ENCODE data around the gene PRPH2. TPM values are rescaled to one million over a fixed set of nuclear protein-coding genes. Genes with fewer than 3 reads are reported as not detected.
A peak's percentile ranks its signal among the peaks of the same experiment; 100 is the strongest.

PRPH2 gene
- total RNA-seq, 4 donors from 2014 or later = 0.59 to 11.4 (median 3.6) TPM

GRCh38 chr6:42746463-42747391 is 24.3 kb upstream of the PRPH2 start:
- 0 to 1% methylated on average over 25 to 45 of the region's 55 CpGs for WGBS, 2 donors
- Histone ChIP-seq H3K4me1 (peaks cover 15 to 27% of the 10 kb centered on the region in 2 donors), H3K27ac (peak overlapping the region; percentile 87 to 95 (median 90)), H3K9me3 (no peaks in the 10 kb centered on the region), H3K36me3 (no peaks in the 10 kb centered on the region), H3K27me3 (no peaks in the 10 kb centered on the region), H3K4me3 (replicated peaks in 1 of 3) (peak overlapping the region; percentile 53 to 78 (median 66))
- intact Hi-C loops (cut with DNase I) = no loop called here
- DNase-seq = peak; percentile 81
- TF ChIP-seq CTCF (IDR thresholded peaks at IDR 0.05) (no peak), POLR2A (IDR thresholded peaks at IDR 0.05) (peak; percentile 66 to 91)

GRCh38 chr6:42745640-42746462 is 23.5 kb upstream of the PRPH2 start, which contains the start of gene TBCC:
Gene TBCC, minus strand, starts transcription at chr6:42746103. Its CDS starts 30 bp downstream, at chr6:42746073.
- peak within 1 kb of the TSS; percentile 90 to 97 (median 95) for H3K27ac ChIP-seq
- intact Hi-C loops (cut with DNase I) = no loop called here
- H3K4me1 ChIP-seq = peaks cover 15 to 27% of the 10 kb centered on the region in 2 donors
- H3K27me3 ChIP-seq = no peaks in the 10 kb centered on the region
- no peaks in the 10 kb centered on the region for H3K9me3 ChIP-seq
- H3K4me3 ChIP-seq (replicated peaks in 1 of 3) = peak within 1 kb of the TSS; percentile 78 to 99 (median 84)
- H3K36me3 ChIP-seq = no peaks in the 10 kb centered on the region
- TF ChIP-seq CTCF (IDR thresholded peaks at IDR 0.05) (peak in 1 of 6 experiments; percentile 8), POLR2A (IDR thresholded peaks at IDR 0.05) (peak; percentile 87 to 99)
- DNase-seq = peak; percentile 97
- 0 to 1% methylated on average over 28 to 44 of the region's 57 CpGs for WGBS, 2 donors

GRCh38 chr6:42745083-42745639 is 22.8 kb upstream of the PRPH2 start:
- H3K4me1 ChIP-seq = peaks cover 15 to 27% of the 10 kb centered on the region in 2 donors
- TF ChIP-seq POLR2A (IDR thresholded peaks at IDR 0.05) (no peak), CTCF (IDR thresholded peaks at IDR 0.05) (no peak)
- intact Hi-C loops (cut with DNase I) = no loop called here
- WGBS, 2 donors = 1 to 9% methylated on average over 12 to 15 of the region's 29 CpGs
- no peaks in the 10 kb centered on the region for H3K27me3 ChIP-seq
- DNase-seq = peak; percentile 33 to 34
- peak overlapping the region; percentile 88 to 97 (median 89) for H3K27ac ChIP-seq
- peak overlapping the region; percentile 78 to 99 (median 84) for H3K4me3 ChIP-seq (replicated peaks in 1 of 3)
- H3K36me3 ChIP-seq = no peaks in the 10 kb centered on the region
- H3K9me3 ChIP-seq = no peaks in the 10 kb centered on the region

DNA sequence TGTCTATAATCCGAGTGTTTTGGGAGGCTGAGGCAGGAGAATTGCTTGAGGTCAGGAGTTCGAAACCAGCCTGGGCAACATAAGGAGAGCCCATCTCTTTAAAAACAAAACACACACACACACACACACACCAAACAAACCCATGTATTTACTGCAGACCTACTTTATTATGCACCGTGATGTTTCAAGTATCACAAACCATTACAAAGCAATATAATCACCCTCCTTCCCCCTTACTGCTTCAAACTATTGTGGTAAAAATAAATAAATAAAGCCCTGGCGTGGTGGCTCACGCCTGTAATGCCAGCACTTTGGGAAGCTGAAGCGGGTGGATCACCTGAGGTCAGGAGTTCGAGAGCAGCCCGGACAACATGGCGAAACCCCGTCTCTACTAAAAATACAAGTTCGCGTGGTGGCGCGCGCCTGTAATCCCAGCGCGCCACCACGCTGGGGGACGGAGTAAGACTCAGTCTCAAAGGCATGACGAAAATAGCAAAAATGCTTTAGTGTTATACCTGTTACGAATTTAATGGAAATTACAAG is 22.0 kb upstream of the PRPH2 start:
- H3K27ac ChIP-seq = peak overlapping the region in 1 of 3 donors; percentile 88
- H3K27me3 ChIP-seq = no peaks in the 10 kb centered on the region
- H3K4me3 ChIP-seq (replicated peaks in 1 of 3) = peak overlapping the region; percentile 78 to 99 (median 84)
- intact Hi-C loops (cut with DNase I) = no loop called here
- peak in 1 of 2 donors; percentile 18 for DNase-seq
- WGBS, 2 donors = 50 to 52% methylated on average over 21 of the region's 21 CpGs
- no peaks in the 10 kb centered on the region for H3K36me3 ChIP-seq
- TF ChIP-seq CTCF (IDR thresholded peaks at IDR 0.05) (no peak), POLR2A (IDR thresholded peaks at IDR 0.05) (no peak)
- H3K9me3 ChIP-seq = no peaks in the 10 kb centered on the region
- peaks cover 15 to 27% of the 10 kb centered on the region in 2 donors for H3K4me1 ChIP-seq

Data from thyroid gland (tissue), 4 donors.